Naive thymus-derived CD8-positive, alpha-beta T cell (primary cell): ENCODE data around the gene KAZN. TPM values are rescaled to one million over a fixed set of nuclear protein-coding genes. Genes with fewer than 3 reads are reported as not detected.

Experiments used
- ATAC-seq, 2 donors: fragments of 150-1000 bp; cut with Tn5 transposase in 1 of 2; sonication (Bioruptor Pico), chemical (Tn5 transposase) in 1 of 2; 1 replicate in 1 of 2; 2 replicates in 1 of 2; pipeline ENCODE4 v1.10.0; 2021; ENCODE audit warnings: mild to moderate bottlenecking in 2 of 2, moderate library complexity in 2 of 2
- POLR2A ChIA-PET: fragments of 350-600 bp; sonication (Branson Sonifier 250); formaldehyde crosslinking; loops from one replicate; lab custom pipeline; 2021; ENCODE audit warnings: antibody characterized with exemption; lab: Charles Lee
- DNase-seq, 10 donors: peaks; one replicate each; pipeline versions ENCODE4 v3.0.0 to v3.0.0-alpha.2; 2020 to 2022
- H3K27ac Mint-ChIP-seq, 10 donors: one replicate each; pipeline ENCODE4 v1.8.0; 2020 to 2022; ENCODE audit warnings: mild to moderate bottlenecking in 10 of 10, mixed read lengths in 10 of 10, moderate library complexity in 4 of 10, inconsistent platforms in 1 of 10
- H3K27me3 Mint-ChIP-seq, 5 donors: one replicate each; pipeline ENCODE4 v1.8.0; 2021 to 2022; ENCODE audit warnings: mixed read lengths in 5 of 5
- H3K36me3 Mint-ChIP-seq, 3 donors: one replicate each; pipeline ENCODE4 v1.8.0; 2020 to 2022; ENCODE audit warnings: mixed read lengths in 3 of 3, mild to moderate bottlenecking in 2 of 3, inconsistent platforms in 1 of 3
- H3K4me1 Mint-ChIP-seq, 4 donors: one replicate each; pipeline ENCODE4 v1.8.0; 2021 to 2022; ENCODE audit warnings: mixed read lengths in 4 of 4
- H3K4me3 Mint-ChIP-seq, 10 donors: one replicate each; pipeline ENCODE4 v1.8.0; 2020 to 2022; ENCODE audit warnings: mild to moderate bottlenecking in 10 of 10, mixed read lengths in 10 of 10, moderate library complexity in 6 of 10, inconsistent platforms in 1 of 10
- H3K9me3 Mint-ChIP-seq, 9 donors: one replicate each; pipeline ENCODE4 v1.8.0; 2020 to 2022; ENCODE audit warnings: mixed read lengths in 9 of 9, mild to moderate bottlenecking in 3 of 9, inconsistent platforms in 1 of 9, moderate library complexity in 1 of 9
- polyA plus RNA-seq, 3 donors: library from polyadenylated mRNA; unstranded; fragments of 300-500 nt; fragmentation: Illumina TruSeq; gene quantifications; one replicate each; pipeline ENCODE4 v1.2.3, GENCODE V29; 2021
- total RNA-seq, 8 experiments: library from RNA in 2 of 8; stranded (reverse) in 2 of 8; gene quantifications; one replicate each; pipeline ENCODE4 v1.2.3 and lab custom pipeline; 2021 to 2026

The KAZN gene
- total and polyA plus RNA-seq, 5 experiments from 2014 or later: 0.02 to 0.63 (median 0.12) TPM; not detected in 1

DNA sequence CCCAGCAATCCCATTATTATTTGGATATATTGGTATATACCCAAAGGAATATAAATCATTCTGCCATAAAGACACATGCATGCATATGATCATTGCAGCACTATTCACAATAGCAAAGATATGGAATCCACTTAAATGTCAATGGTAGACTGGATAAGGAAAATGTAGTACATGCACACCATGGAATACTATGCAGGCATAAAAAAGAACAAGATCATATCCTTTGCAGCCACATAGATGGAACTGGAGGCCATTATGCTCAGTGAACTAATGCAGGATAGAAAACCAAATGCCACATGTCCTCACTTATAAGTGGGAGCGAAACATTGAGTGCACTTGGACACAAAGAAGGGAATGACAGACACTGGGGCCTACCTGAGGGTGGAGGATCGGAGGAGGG lies 24.6 kb downstream of the KAZN start:
- no peaks in the 10 kb centered on the region for H3K4me1 Mint-ChIP-seq
- H3K4me3 Mint-ChIP-seq: no peak overlapping the region
- DNase-seq: no peak
- peaks cover 3 to 23% (median 10%) of the 10 kb centered on the region in 9 donors for H3K9me3 Mint-ChIP-seq
- no peak for ATAC-seq
- POLR2A ChIA-PET: no interaction called here
- peaks cover 0 to 7% (median 0%) of the 10 kb centered on the region in 3 donors for H3K36me3 Mint-ChIP-seq
- no peak overlapping the region for H3K27ac Mint-ChIP-seq
- peaks cover 0 to 8% (median 0%) of the 10 kb centered on the region in 5 donors for H3K27me3 Mint-ChIP-seq

- POLR2A ChIA-PET: no interaction called here
- no peak for ATAC-seq
Measured at GRCh38 chr1:14624941-14625340, 26.5 kb downstream of the KAZN start.

GRCh38 chr1:14625572-14625971 lies 27.1 kb downstream of the KAZN start:
- POLR2A ChIA-PET: no interaction called here
- H3K27ac Mint-ChIP-seq: no peak overlapping the region
- H3K27me3 Mint-ChIP-seq: peaks cover 0 to 3% (median 0%) of the 10 kb centered on the region in 5 donors
- H3K4me3 Mint-ChIP-seq: no peak overlapping the region
- H3K9me3 Mint-ChIP-seq: peaks cover 0 to 13% (median 2%) of the 10 kb centered on the region in 9 donors
- DNase-seq: no peak
- no peaks in the 10 kb centered on the region for H3K4me1 Mint-ChIP-seq
- H3K36me3 Mint-ChIP-seq: peaks cover 0 to 3% (median 0%) of the 10 kb centered on the region in 3 donors
- no peak for ATAC-seq

More at GRCh38 chr1:14624941-14625340, 26.5 kb downstream of the KAZN start:
- peaks cover 0 to 13% (median 2%) of the 10 kb centered on the region in 9 donors for H3K9me3 Mint-ChIP-seq
- DNase-seq: no peak
- H3K36me3 Mint-ChIP-seq: peaks cover 0 to 3% (median 0%) of the 10 kb centered on the region in 3 donors
- no peak overlapping the region for H3K27ac Mint-ChIP-seq
- no peak overlapping the region for H3K4me3 Mint-ChIP-seq
- peaks cover 0 to 3% (median 0%) of the 10 kb centered on the region in 5 donors for H3K27me3 Mint-ChIP-seq
- H3K4me1 Mint-ChIP-seq: no peaks in the 10 kb centered on the region

DNA sequence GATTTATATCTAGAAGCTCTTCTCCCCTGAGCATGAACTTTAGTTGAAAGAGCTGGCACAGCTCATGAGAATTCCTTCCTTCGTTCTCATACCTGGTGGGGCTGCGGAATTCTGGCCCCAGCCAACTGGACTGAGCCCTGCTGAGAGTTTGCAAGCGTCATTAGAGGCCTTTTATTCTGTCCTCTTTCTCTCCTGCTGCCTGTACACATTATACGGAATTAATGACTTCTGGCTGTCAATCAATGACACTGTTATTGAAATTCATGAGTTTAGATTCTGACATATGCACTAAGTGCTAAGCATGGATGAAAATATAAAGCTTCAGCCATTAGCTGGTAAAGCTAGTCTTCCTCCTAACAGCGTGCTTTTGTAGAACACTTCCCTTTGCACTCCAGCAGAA lies 27.5 kb downstream of the KAZN start:
- no peak overlapping the region for H3K4me3 Mint-ChIP-seq
- POLR2A ChIA-PET: no interaction called here
- ATAC-seq: no peak
- no peaks in the 10 kb centered on the region for H3K4me1 Mint-ChIP-seq
- no peak overlapping the region for H3K27ac Mint-ChIP-seq
- H3K27me3 Mint-ChIP-seq: peaks cover 0 to 3% (median 0%) of the 10 kb centered on the region in 5 donors
- H3K36me3 Mint-ChIP-seq: peaks cover 0 to 3% (median 0%) of the 10 kb centered on the region in 3 donors
- DNase-seq: no peak
- H3K9me3 Mint-ChIP-seq: peaks cover 0 to 13% (median 2%) of the 10 kb centered on the region in 9 donors

GRCh38 chr1:14626869-14627607 lies 28.6 kb downstream of the KAZN start:
- Mint-ChIP-seq H3K9me3 (peaks cover 0 to 12% (median 0%) of the 10 kb centered on the region in 9 donors), H3K27ac (no peak overlapping the region), H3K4me3 (no peak overlapping the region), H3K4me1 (no peaks in the 10 kb centered on the region), H3K27me3 (peaks cover 0 to 7% (median 0%) of the 10 kb centered on the region in 5 donors), H3K36me3 (peaks cover 0 to 3% (median 0%) of the 10 kb centered on the region in 3 donors)
- POLR2A ChIA-PET: no interaction called here
- ATAC-seq (no peak), DNase-seq (no peak)

DNA sequence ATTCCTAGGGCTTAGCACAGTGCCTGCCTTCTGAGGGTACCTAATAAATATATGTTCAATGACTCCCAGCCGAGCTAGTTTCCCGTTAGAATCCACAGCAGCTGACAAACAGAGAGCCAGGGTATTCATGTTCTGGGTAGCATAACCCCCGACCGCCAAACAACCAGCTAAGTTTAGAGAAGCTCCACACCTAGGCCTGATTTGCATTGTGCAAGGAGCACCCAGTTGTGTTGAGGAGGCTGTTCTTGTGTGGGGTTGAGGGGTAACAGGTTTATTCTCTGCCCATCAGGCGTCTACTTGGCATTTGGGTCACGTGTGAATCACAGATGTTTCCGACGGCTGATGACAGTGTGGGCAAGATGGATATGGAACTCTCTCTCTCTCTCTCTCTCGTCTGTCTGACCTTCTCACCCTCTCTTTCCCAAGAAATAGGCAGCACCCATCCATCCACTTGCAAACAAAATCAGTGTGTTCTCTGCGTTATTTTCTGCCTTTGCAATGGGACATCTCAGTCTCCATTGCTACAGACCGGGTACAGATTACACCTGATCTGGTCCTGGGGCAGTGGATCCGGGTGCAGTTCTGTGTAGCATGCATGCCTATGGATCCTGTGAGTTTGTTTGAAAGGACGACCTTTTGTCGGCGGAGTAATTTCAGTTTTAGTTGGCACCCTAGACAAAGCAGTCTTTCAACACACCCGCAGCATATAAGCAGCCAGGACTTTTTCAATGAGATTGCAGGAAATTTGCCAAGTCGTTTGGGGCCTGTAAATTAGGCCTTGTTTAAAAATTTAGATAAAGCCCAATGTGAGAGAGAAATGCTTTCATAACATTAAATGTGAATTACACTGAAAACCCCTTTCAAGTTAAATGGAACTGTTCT lies 29.4 kb downstream of the KAZN start:
- Mint-ChIP-seq H3K36me3 (peaks cover 0 to 3% (median 0%) of the 10 kb centered on the region in 3 donors), H3K27me3 (peaks cover 0 to 7% (median 0%) of the 10 kb centered on the region in 5 donors), H3K4me3 (no peak overlapping the region), H3K4me1 (no peaks in the 10 kb centered on the region), H3K9me3 (peaks cover 0 to 9% (median 0%) of the 10 kb centered on the region in 9 donors), H3K27ac (no peak overlapping the region)
- POLR2A ChIA-PET: interaction anchor here (0.5 kb wide), 1 partner anchor 16 kb away, joined by 3 read pairs; no protein-coding TSS in a partner anchor
- ATAC-seq (no peak), DNase-seq (no peak)

DNA sequence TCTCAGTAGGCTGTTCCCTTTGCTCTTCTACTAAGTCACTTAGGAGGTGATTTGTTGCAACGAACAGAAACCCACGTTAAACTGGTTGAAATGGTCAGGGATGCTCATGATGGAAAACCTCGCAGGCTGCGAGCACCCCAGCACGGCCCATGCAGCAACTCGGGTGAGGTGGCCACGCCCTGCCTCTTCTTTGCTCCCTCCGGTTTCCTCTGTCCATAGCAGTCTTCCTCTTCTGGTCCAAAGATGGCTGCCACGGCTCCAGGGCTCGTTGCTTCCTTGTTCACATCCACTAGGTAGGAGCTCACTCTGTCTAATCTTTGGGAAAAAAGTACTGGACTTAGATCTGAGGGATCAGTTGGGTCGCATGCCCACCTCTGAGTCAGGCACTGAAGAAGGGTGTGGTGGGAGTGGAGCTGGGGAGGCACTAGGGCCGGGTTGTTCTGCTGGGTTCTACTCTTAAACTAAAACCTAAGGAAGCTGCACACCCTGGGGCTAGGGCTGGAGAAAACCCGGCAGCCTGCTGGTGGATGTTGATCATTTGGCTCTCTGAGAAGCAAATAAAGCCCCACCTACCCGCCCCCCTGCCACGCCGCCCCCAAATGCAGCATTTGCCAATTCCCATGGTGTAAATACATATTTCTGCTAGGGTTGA lies 31.0 kb downstream of the KAZN start:
- no peak for DNase-seq
- no peaks in the 10 kb centered on the region for H3K36me3 Mint-ChIP-seq
- H3K27ac Mint-ChIP-seq: no peak overlapping the region
- H3K9me3 Mint-ChIP-seq: no peaks in the 10 kb centered on the region
- no peaks in the 10 kb centered on the region for H3K4me1 Mint-ChIP-seq
- H3K27me3 Mint-ChIP-seq: peaks cover 0 to 4% (median 0%) of the 10 kb centered on the region in 5 donors
- POLR2A ChIA-PET: interaction anchor here (0.7 kb wide), 1 partner anchor 17 kb away, joined by 4 read pairs; no protein-coding TSS in a partner anchor
- no peak overlapping the region for H3K4me3 Mint-ChIP-seq
- ATAC-seq: no peak

GRCh38 chr1:14630986-14631385 lies 32.5 kb downstream of the KAZN start:
- ATAC-seq (no peak), DNase-seq (no peak)
- no peaks in the 10 kb centered on the region for H3K9me3 Mint-ChIP-seq
- H3K27ac Mint-ChIP-seq: no peak overlapping the region
- POLR2A ChIA-PET: no interaction called here
- H3K4me3 Mint-ChIP-seq: no peak overlapping the region
- H3K27me3 Mint-ChIP-seq: peaks cover 0 to 9% (median 0%) of the 10 kb centered on the region in 5 donors
- H3K4me1 Mint-ChIP-seq: no peaks in the 10 kb centered on the region
- no peaks in the 10 kb centered on the region for H3K36me3 Mint-ChIP-seq

DNA sequence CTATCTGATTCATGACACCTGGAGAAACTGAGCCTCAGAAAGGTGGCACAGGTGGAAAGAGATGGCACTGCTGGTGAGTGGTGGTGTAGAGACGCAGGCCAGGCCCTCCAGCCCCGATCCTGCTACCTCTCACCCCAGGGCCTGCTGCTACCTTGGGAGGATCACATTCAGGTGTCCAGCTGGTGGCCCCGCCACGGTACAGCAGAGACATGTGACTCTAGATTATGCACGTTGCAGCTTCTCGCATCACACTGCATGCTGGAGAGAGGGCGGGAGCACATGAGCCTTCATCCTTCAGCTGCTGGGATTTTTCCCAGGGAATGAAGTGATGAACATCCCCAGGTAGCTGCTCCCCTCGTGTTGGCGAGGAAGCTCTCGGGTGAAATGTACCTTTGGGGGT lies 32.9 kb downstream of the KAZN start:
- no peaks in the 10 kb centered on the region for H3K9me3 Mint-ChIP-seq
- ATAC-seq: no peak
- DNase-seq: no peak
- H3K27me3 Mint-ChIP-seq: peaks cover 0 to 9% (median 0%) of the 10 kb centered on the region in 5 donors
- no peak overlapping the region for H3K27ac Mint-ChIP-seq
- H3K36me3 Mint-ChIP-seq: no peaks in the 10 kb centered on the region
- H3K4me3 Mint-ChIP-seq: no peak overlapping the region
- POLR2A ChIA-PET: no interaction called here
- H3K4me1 Mint-ChIP-seq: no peaks in the 10 kb centered on the region

- Mint-ChIP-seq H3K27ac (no peak overlapping the region), H3K9me3 (no peaks in the 10 kb centered on the region), H3K27me3 (peaks cover 0 to 15% (median 3%) of the 10 kb centered on the region in 5 donors), H3K4me1 (no peaks in the 10 kb centered on the region), H3K4me3 (no peak overlapping the region), H3K36me3 (no peaks in the 10 kb centered on the region)
- DNase-seq (no peak), ATAC-seq (no peak)
- POLR2A ChIA-PET: no interaction called here
Measured at GRCh38 chr1:14634486-14634885, 36.0 kb downstream of the KAZN start.

DNA sequence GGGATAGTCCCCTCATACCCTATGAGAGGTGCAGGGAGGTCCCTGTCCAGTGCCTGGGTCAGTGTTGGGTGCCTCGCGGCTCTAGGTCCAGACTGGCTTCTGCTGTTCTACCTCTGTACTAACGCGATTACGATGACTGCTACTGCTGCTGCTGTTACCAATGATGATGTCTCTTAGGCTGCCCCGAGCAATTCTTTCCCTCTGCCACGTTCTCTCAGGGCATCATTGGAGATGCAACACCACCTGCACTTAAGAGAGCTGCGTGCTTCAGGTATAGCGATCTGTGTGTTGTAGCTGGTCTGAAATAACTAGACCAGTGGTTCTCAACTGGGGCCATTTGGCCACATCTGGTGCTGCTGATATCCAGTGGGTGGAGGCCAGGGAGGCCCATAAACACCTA lies 36.9 kb downstream of the KAZN start:
- Mint-ChIP-seq H3K27me3 (peaks cover 0 to 15% (median 3%) of the 10 kb centered on the region in 5 donors), H3K36me3 (no peaks in the 10 kb centered on the region), H3K4me1 (no peaks in the 10 kb centered on the region), H3K9me3 (peaks cover 0 to 2% (median 0%) of the 10 kb centered on the region in 9 donors), H3K27ac (no peak overlapping the region), H3K4me3 (no peak overlapping the region)
- DNase-seq: no peak
- POLR2A ChIA-PET: no interaction called here
- no peak for ATAC-seq

DNA sequence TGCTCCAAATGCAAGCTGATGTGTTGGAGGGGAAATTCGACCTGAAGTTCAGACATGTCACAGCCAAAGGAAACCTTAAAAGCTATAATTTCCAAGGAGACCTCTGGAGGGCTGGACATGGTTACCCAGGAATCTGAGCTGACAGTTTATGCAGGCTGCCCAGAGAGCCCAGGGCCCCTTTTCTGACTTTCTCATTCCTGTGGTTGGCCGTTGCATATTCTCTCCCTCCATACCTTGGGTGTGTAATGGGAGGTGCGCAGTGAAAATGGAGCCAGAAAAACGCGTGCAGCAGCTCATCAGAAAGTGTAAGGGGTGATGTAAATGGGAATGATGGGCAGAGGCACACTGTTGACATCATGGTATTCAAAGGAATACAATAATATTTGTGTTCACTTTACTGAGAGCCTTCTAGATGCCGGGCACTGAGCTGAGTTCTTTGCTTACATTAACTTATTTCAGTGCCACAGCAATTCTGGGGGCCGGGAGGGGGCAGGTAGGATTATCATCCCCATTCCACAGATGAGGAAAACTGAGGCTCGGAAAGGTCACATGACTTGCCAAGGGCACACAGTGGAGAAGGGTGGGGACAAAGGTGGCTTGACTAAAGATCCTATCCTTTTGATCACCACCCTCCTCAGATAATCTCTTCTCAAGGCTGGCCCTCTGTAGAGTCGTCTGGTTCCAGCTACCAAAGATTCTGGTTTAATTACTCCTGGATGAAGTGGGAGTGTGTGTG lies 38.6 kb downstream of the KAZN start:
- POLR2A ChIA-PET: no interaction called here
- H3K4me3 Mint-ChIP-seq: no peak overlapping the region
- DNase-seq (no peak), ATAC-seq (no peak)
- no peaks in the 10 kb centered on the region for H3K4me1 Mint-ChIP-seq
- peaks cover 0 to 8% (median 6%) of the 10 kb centered on the region in 9 donors for H3K9me3 Mint-ChIP-seq
- no peak overlapping the region for H3K27ac Mint-ChIP-seq
- no peaks in the 10 kb centered on the region for H3K36me3 Mint-ChIP-seq
- H3K27me3 Mint-ChIP-seq: peaks cover 0 to 10% (median 3%) of the 10 kb centered on the region in 5 donors
